Activated CD4-positive, alpha-beta T cell treated with anti-CD3 and anti-CD28 coated beads, Interleukin-2, amount 10 ng/mL, durations not matched to agents 24 days and 14 days (primary cell): ENCODE data around the gene LNX1. TPM values are rescaled to one million over a fixed set of nuclear protein-coding genes. Genes with fewer than 3 reads are reported as not detected.
"Not testable (repeated sequence)": the region's sequence is repeated elsewhere in the genome, so short reads cannot be mapped to it uniquely, and the experiment has no call there.

ENCODE experiments used
- DNase-seq: peaks from one replicate; pipeline ENCODE4 v3.0.0; 2022
- H3K27ac Mint-ChIP-seq: one replicate; pipeline ENCODE4 v1.8.0; 2022; ENCODE audit warnings: mild to moderate bottlenecking, mixed read lengths
- H3K27me3 Mint-ChIP-seq: one replicate; pipeline ENCODE4 v1.8.0; 2022; ENCODE audit warnings: mixed read lengths
- H3K36me3 Mint-ChIP-seq: one replicate; pipeline ENCODE4 v1.8.0; 2022; ENCODE audit warnings: low read depth, mild to moderate bottlenecking, mixed read lengths
- H3K4me1 Mint-ChIP-seq: one replicate; pipeline ENCODE4 v1.8.0; 2021; ENCODE audit warnings: mixed read lengths
- H3K4me3 Mint-ChIP-seq: one replicate; pipeline ENCODE4 v1.8.0; 2022; ENCODE audit warnings: mild to moderate bottlenecking, moderate library complexity, mixed read lengths
- H3K9me3 Mint-ChIP-seq: one replicate; pipeline ENCODE4 v1.8.0; 2021; ENCODE audit warnings: mixed read lengths
- intact Hi-C: fragments of 100-400 bp; cut with micrococcal nuclease; formaldehyde crosslinking; loops from one replicate; pipeline ENCODE4 v1.15.1; 2023
- total RNA-seq: library from RNA; stranded (reverse); gene quantifications from 2 replicates; pipeline ENCODE4 v1.2.3, GENCODE V29; 2022

Gene LNX1
- total RNA-seq, 1 donor from 2014 or later, result not detected

DNA sequence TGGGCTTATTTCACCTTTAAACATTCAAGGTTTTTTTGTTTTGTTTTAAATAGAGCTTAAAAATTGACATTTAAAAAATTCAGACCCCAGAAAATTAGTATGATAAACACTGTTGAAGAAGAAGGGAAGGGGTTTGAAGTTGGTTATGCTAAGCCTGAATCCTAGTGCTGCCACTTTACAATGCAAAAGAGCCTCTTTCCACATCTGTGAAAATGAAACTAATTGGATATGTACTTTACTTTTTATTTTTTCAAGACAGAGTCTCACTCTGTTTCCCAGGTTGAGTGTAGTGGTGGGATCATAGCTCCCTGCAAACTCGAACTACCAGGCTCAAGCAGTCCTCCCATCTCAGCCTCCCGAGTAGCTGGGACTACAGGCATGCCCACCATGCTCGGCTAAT is 172.1 kb downstream of the LNX1 start:
- DNase-seq, result no peak
- H3K4me3 Mint-ChIP-seq, result no peak overlapping the region
- no peak overlapping the region for H3K27ac Mint-ChIP-seq
- peaks cover 19% of the 10 kb centered on the region for H3K36me3 Mint-ChIP-seq
- H3K4me1 Mint-ChIP-seq, result peaks cover 5% of the 10 kb centered on the region
- intact Hi-C loops, result no loop called here
- no peaks in the 10 kb centered on the region for H3K27me3 Mint-ChIP-seq
- H3K9me3 Mint-ChIP-seq, result no peaks in the 10 kb centered on the region

DNA sequence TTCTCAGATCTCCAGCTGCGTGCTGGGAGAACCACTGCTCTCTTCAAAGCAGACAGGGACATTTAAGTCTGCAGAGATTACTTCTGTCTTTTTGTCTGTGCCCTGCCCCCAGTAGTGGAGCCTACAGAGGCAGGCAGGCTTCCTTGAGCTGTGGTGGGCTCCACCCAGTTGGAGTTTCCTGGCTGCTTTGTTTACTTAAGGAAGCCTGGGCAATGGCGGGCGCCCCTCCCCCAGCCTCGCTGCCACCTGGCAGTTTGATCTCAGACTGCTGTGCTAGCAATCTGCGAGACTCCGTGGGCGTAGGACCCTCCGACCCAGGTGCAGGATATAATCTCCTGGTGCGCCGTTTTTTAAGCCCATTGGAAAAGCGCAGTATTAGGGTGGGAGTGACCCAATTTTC is 181.8 kb downstream of the LNX1 start:
- H3K27me3 Mint-ChIP-seq, intact Hi-C loops, H3K9me3 Mint-ChIP-seq, DNase-seq, H3K4me3 Mint-ChIP-seq, H3K27ac Mint-ChIP-seq: not testable (repeated sequence)
- Mint-ChIP-seq H3K36me3 (peaks cover 43% of the 10 kb centered on the region), H3K4me1 (peaks cover 26% of the 10 kb centered on the region)

Other genes starting within 250 kb of the LNX1 start
- gene SCFD2, start 225.4 kb downstream of the LNX1 start, total RNA-seq, result 35.0 and 39.9 TPM in 2 replicates
- gene FIP1L1, start 213.8 kb downstream of the LNX1 start, total RNA-seq, result 111 and 114 TPM in 2 replicates